A673 (cell line): ENCODE results near the gene CX3CL1. TPM values are rescaled to one million over a fixed set of nuclear protein-coding genes. Genes with fewer than 3 reads are reported as not detected.

Experiments
- BruUV-seq: library from RNA; stranded (reverse); fragments of 400-500 nt; replicated peaks from 2 replicates; lab custom pipeline; 2021; lab: Mats Ljungman, UMichigan
- CTCF ChIA-PET: fragments of 300-600 bp; sonication (Branson Sonifier 250); formaldehyde crosslinking; loops from one replicate; lab custom pipeline; 2022; ENCODE audit warnings: antibody characterized with exemption; lab: Charles Lee
- POLR2A ChIA-PET: fragments of 300-600 bp; sonication (Branson Sonifier 250); formaldehyde crosslinking; loops from one replicate; lab custom pipeline; 2022; ENCODE audit warnings: antibody characterized with exemption; ENCODE audit not compliant: low non-redundant PET; lab: Charles Lee
- DNase-seq: peaks from one replicate; pipeline ENCODE4 v3.0.0-alpha.2; 2015; ENCODE audit warnings: low spot score
- H3K27ac ChIP-seq: fragments of 200-600 bp; sonication (generic); 2 replicates; pipeline ENCODE4 v1.5.1; 2016; ENCODE audit warnings: mixed run types, low read depth, mild to moderate bottlenecking, mixed read lengths, antibody characterized with exemption, low read length; ENCODE audit not compliant: poor library complexity, severe bottlenecking
- H3K27me3 ChIP-seq: fragments of 200-600 bp; sonication (generic); replicated peaks from 2 replicates; pipeline ENCODE4 v1.6.1; 2017; ENCODE audit warnings: mixed run types, low read depth, mild to moderate bottlenecking, mixed read lengths, antibody characterized with exemption, low read length; ENCODE audit not compliant: insufficient read depth, poor library complexity
- H3K36me3 ChIP-seq: fragments of 200-600 bp; sonication (generic); 2 replicates; pipeline ENCODE4 v1.6.1; 2016; ENCODE audit warnings: mixed run types, mild to moderate bottlenecking, mixed read lengths, antibody characterized with exemption, low read length; ENCODE audit not compliant: insufficient read depth, poor library complexity, severe bottlenecking
- H3K4me1 ChIP-seq: fragments of 200-600 bp; sonication (generic); 2 replicates; pipeline ENCODE4 v1.6.1; 2017; ENCODE audit warnings: mixed run types, mild to moderate bottlenecking, mixed read lengths, antibody characterized with exemption, low read length; ENCODE audit not compliant: insufficient read depth, poor library complexity, severe bottlenecking
- H3K4me3 ChIP-seq: fragments of 200-600 bp; sonication (generic); 2 replicates; pipeline ENCODE4 v1.5.1; 2016; ENCODE audit warnings: low read depth, mixed run types, mild to moderate bottlenecking, mixed read lengths, low read length; ENCODE audit not compliant: poor library complexity, severe bottlenecking
- H3K9me3 ChIP-seq: fragments of 200-600 bp; sonication (generic); 2 replicates; pipeline ENCODE4 v1.6.1; 2016; ENCODE audit warnings: mixed run types, low read depth, mild to moderate bottlenecking, mixed read lengths, antibody characterized with exemption, low read length; ENCODE audit not compliant: poor library complexity, severe bottlenecking
- EZH2 ChIP-seq: fragments of 200-600 bp; sonication (generic); IDR thresholded peaks from 2 replicates; pipeline ENCODE4 v1.6.1; 2017; ENCODE audit warnings: borderline replicate concordance, low read depth, mild to moderate bottlenecking, mixed read lengths, antibody characterized with exemption, low read length; ENCODE audit not compliant: poor library complexity, severe bottlenecking
- intact Hi-C: fragments of 100-400 bp; cut with micrococcal nuclease; formaldehyde crosslinking; loops from one replicate; pipeline ENCODE4 v1.10.0; 2022; ENCODE audit not compliant: unreplicated experiment
- total RNA-seq: library from RNA; stranded (reverse); gene quantifications from 2 replicates; pipeline ENCODE4 v1.2.3, GENCODE V29; 2021
- TF ChIP-seq, protein P1 (sequence below): fragments of 300-800, 200-600 bp; sonication (generic); conservative IDR thresholded peaks from 2 replicates; pipeline ENCODE4 v1.5.1; 2017; ENCODE audit warnings: low read depth, mild to moderate bottlenecking, antibody characterized with exemption, low read length, moderate library complexity, mixed read lengths

Gene CX3CL1
- total RNA-seq, 1 experiment from 2014 or later, result not detected

DNA sequence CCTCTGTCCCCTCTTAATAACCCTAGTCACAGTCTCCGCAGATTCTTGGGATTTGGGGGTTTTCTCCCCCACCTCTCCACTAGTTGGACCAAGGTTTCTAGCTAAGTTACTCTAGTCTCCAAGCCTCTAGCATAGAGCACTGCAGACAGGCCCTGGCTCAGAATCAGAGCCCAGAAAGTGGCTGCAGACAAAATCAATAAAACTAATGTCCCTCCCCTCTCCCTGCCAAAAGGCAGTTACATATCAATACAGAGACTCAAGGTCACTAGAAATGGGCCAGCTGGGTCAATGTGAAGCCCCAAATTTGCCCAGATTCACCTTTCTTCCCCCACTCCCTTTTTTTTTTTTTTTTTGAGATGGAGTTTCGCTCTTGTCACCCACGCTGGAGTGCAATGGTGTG, 8.1 kb upstream of the CX3CL1 start:
- BruUV-seq, result no TSS peak

DNA sequence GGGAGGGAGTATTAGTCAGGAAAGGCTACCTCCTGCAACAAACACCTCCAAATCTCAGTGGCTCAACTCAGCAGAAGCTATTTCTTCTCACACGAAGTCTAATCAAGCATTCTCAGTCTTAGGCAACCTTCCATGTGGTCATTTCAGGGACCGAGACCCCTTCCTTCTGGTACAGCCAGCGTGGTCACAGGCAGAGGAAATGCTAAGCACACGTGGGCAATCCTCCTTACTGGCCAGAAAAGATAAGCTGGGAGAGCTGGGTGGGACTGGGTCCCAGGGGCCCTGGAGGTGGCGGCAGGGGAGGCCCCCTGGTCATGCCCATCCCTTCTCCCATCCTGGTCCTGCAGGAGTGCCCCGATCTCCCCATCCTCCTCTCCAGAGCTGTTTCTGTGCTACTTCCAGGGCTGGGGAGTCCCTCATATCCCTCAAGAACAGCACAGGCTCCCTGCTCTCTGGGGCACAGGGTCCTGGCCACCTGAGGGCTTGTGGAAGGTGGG, 5.7 kb upstream of the CX3CL1 start:
- intact Hi-C loops, result no loop called here
- no peak for DNase-seq
- ChIA-PET POLR2A (no interaction called here), CTCF (no interaction called here)
- TF ChIP-seq, protein P1, sequence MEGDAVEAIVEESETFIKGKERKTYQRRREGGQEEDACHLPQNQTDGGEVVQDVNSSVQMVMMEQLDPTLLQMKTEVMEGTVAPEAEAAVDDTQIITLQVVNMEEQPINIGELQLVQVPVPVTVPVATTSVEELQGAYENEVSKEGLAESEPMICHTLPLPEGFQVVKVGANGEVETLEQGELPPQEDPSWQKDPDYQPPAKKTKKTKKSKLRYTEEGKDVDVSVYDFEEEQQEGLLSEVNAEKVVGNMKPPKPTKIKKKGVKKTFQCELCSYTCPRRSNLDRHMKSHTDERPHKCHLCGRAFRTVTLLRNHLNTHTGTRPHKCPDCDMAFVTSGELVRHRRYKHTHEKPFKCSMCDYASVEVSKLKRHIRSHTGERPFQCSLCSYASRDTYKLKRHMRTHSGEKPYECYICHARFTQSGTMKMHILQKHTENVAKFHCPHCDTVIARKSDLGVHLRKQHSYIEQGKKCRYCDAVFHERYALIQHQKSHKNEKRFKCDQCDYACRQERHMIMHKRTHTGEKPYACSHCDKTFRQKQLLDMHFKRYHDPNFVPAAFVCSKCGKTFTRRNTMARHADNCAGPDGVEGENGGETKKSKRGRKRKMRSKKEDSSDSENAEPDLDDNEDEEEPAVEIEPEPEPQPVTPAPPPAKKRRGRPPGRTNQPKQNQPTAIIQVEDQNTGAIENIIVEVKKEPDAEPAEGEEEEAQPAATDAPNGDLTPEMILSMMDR, result no peak
- no peak for TF ChIP-seq EZH2
- Histone ChIP-seq H3K4me1 (no peaks in the 10 kb centered on the region), H3K4me3 (no peak overlapping the region), H3K27me3 (no peaks in the 10 kb centered on the region), H3K9me3 (no peaks in the 10 kb centered on the region), H3K36me3 (no peaks in the 10 kb centered on the region), H3K27ac (no peak overlapping the region)
- no TSS peak for BruUV-seq

More for the DNA sequence above, 8.1 kb upstream of the CX3CL1 start:
- Histone ChIP-seq H3K9me3 (no peaks in the 10 kb centered on the region), H3K4me3 (no peak overlapping the region), H3K4me1 (no peaks in the 10 kb centered on the region), H3K27me3 (no peaks in the 10 kb centered on the region), H3K36me3 (no peaks in the 10 kb centered on the region), H3K27ac (no peak overlapping the region)
- intact Hi-C loops, result no loop called here
- POLR2A ChIA-PET, result no interaction called here
- CTCF ChIA-PET, result no interaction called here
- DNase-seq, result no peak
- TF ChIP-seq EZH2, result no peak

DNA sequence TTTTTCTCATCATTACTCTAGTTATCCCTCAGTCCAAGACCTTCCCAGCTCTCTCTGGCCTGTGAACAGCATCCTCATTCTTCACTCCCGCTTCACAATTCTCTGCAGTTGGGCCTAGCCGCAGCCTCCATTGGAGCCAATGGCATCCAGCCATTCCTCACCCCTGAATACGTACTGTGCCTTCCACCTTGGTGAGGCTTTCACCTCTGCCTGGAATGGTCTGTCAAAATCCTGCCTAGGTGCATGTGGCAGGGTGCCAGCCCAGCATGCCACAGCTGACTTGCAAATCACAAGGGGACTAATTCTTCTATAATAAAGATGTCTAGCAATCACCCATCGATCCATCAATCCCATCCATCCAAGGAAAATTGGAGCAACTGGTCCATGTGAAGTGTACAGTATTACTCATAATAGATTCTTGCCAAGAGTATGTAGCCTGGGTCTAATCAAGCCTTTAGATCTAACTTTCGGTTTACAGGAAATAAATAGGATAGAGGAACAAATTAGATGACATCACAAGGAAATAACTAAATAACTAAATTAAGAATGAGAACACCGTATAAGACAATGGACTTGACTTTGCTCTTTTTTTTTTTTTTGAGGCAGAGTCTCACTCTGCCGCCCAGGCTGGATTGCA, 5.1 kb upstream of the CX3CL1 start:
- Histone ChIP-seq H3K36me3 (no peaks in the 10 kb centered on the region), H3K27ac (no peak overlapping the region), H3K4me1 (peaks cover 2% of the 10 kb centered on the region), H3K27me3 (no peaks in the 10 kb centered on the region), H3K9me3 (no peaks in the 10 kb centered on the region), H3K4me3 (no peak overlapping the region)
- CTCF ChIA-PET, result no interaction called here
- no peak for DNase-seq
- BruUV-seq, result no TSS peak
- intact Hi-C loops, result no loop called here
- no peak for TF ChIP-seq EZH2
- TF ChIP-seq, protein P1, result no peak
- POLR2A ChIA-PET, result no interaction called here
